Lower lobe of right lung (tissue), 2 donors: ENCODE data around the gene NAV1. TPM values are rescaled to one million over a fixed set of nuclear protein-coding genes. Genes with fewer than 3 reads are reported as not detected.

ENCODE experiments used
- ATAC-seq, 2 donors: fragments of 200-7000 bp; cut with Tn5 transposase; one replicate each; pipeline ENCODE4 v1.9.1; 2020 to 2022; ENCODE audit warnings: mild to moderate bottlenecking in 2 of 2, moderate library complexity in 2 of 2
- DNase-seq: peaks from one replicate; pipeline ENCODE4 v3.0.0-alpha.2; 2020
- H3K27ac ChIP-seq: fragments of 200-600 bp; one replicate; pipeline ENCODE4 v1.8.0; 2022
- H3K27me3 ChIP-seq: fragments of 200-600 bp; one replicate; pipeline ENCODE4 v1.8.0; 2022; ENCODE audit warnings: low read depth
- H3K36me3 ChIP-seq: fragments of 200-600 bp; one replicate; pipeline ENCODE4 v1.8.0; 2022; ENCODE audit warnings: mild to moderate bottlenecking
- H3K4me1 ChIP-seq: fragments of 200-600 bp; one replicate; pipeline ENCODE4 v1.8.0; 2022
- H3K4me3 ChIP-seq: fragments of 200-600 bp; one replicate; pipeline ENCODE4 v1.8.0; 2022; ENCODE audit warnings: mild to moderate bottlenecking
- H3K9me3 ChIP-seq: fragments of 200-600 bp; one replicate; pipeline ENCODE4 v1.8.0; 2022
- CTCF ChIP-seq: fragments of 200-600 bp; IDR thresholded peaks from one replicate; pipeline ENCODE4 v1.8.0; 2022; ENCODE audit warnings: antibody characterized with exemption, mild to moderate bottlenecking
- intact Hi-C: fragments of 100-400 bp; cut with DNase I; formaldehyde crosslinking; loops from one replicate; pipeline ENCODE4 v1.11.0; 2022
- total RNA-seq: library from RNA; stranded (reverse); fragmentation: NEBNext Ultra II Directional; extraction: Animal tissue kit (Norgen Biotek cat#: 25700); gene quantifications from one replicate; pipeline ENCODE4 v1.2.1, GENCODE V29; 2021
- donor health status: DM: no; HTN: yes; CAD: no; lungs with severe emphysema.

The NAV1 gene
- total RNA-seq, 1 donor from 2014 or later: 24.5 TPM

- ATAC-seq (no peak), DNase-seq (peak; percentile 24)
- TF ChIP-seq CTCF: no peak
- no peaks in the 10 kb centered on the region for H3K36me3 ChIP-seq
- intact Hi-C loops: loop anchor here (10.0 kb wide), 1 partner anchor 138 kb away; no protein-coding TSS in a partner anchor
- H3K9me3 ChIP-seq: no peaks in the 10 kb centered on the region
- no peaks in the 10 kb centered on the region for H3K27me3 ChIP-seq
- H3K4me1 ChIP-seq: peaks cover 63% of the 10 kb centered on the region
- H3K27ac ChIP-seq: no peak overlapping the region
- no peak overlapping the region for H3K4me3 ChIP-seq
Measured at GRCh38 chr1:201566933-201567801, 28.2 kb downstream of the NAV1 start.

- Histone ChIP-seq H3K4me3 (no peak overlapping the region), H3K27me3 (no peaks in the 10 kb centered on the region), H3K27ac (no peak overlapping the region), H3K4me1 (peaks cover 53% of the 10 kb centered on the region), H3K36me3 (no peaks in the 10 kb centered on the region), H3K9me3 (no peaks in the 10 kb centered on the region)
- intact Hi-C loops: loop anchor here (10.0 kb wide), 1 partner anchor 137 kb away; no protein-coding TSS in a partner anchor
- ATAC-seq: no peak
- TF ChIP-seq CTCF: no peak
- peak; percentile 32 for DNase-seq
Measured at GRCh38 chr1:201568265-201568664, 29.3 kb downstream of the NAV1 start.

DNA sequence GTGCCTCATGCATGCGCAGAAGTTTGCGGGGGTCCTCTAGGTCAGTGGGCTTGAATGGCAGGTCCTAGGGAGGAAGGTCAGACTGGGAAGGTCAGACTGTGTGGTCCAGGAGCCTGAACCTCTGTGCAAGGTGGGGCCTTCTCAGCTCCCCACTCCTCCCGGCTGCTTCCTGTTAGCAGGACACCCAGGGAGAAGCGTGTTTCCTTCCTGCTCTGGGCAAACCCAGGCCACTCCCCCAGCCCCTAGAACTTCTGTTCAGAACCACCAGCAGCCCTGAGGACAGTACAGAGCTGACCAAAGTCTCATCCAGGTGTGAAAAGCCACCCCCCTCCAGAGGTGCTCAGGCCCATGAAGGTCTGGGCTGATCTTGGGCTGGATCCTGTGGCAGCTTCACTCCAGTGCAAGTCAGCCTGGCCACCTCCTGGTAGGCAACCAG is 29.9 kb downstream of the NAV1 start:
- ATAC-seq (peak in 1 of 2 donors; percentile 10), DNase-seq (peak; percentile 40)
- Histone ChIP-seq H3K9me3 (no peaks in the 10 kb centered on the region), H3K4me1 (peaks cover 53% of the 10 kb centered on the region), H3K4me3 (no peak overlapping the region), H3K27ac (no peak overlapping the region), H3K27me3 (no peaks in the 10 kb centered on the region), H3K36me3 (no peaks in the 10 kb centered on the region)
- intact Hi-C loops: loop anchor here (10.0 kb wide), 1 partner anchor 136 kb away; no protein-coding TSS in a partner anchor
- no peak for TF ChIP-seq CTCF

- H3K4me3 ChIP-seq: no peak overlapping the region
- no peak for TF ChIP-seq CTCF
- no peaks in the 10 kb centered on the region for H3K36me3 ChIP-seq
- H3K9me3 ChIP-seq: no peaks in the 10 kb centered on the region
- ATAC-seq: no peak
- DNase-seq: peak; percentile 21
- no peaks in the 10 kb centered on the region for H3K27me3 ChIP-seq
- H3K27ac ChIP-seq: peak overlapping the region; percentile 32
- intact Hi-C loops: no loop called here
- peaks cover 53% of the 10 kb centered on the region for H3K4me1 ChIP-seq
Measured at GRCh38 chr1:201570181-201570885, 31.4 kb downstream of the NAV1 start.

GRCh38 chr1:201570886-201571624 is 32.1 kb downstream of the NAV1 start:
- ATAC-seq: peak in 1 of 2 donors; percentile 60
- intact Hi-C loops: no loop called here

More at GRCh38 chr1:201570886-201571624, 32.1 kb downstream of the NAV1 start:
- H3K9me3 ChIP-seq: no peaks in the 10 kb centered on the region
- H3K36me3 ChIP-seq: no peaks in the 10 kb centered on the region
- peaks cover 53% of the 10 kb centered on the region for H3K4me1 ChIP-seq
- H3K4me3 ChIP-seq: no peak overlapping the region
- no peak for TF ChIP-seq CTCF
- peak; percentile 55 for DNase-seq
- no peaks in the 10 kb centered on the region for H3K27me3 ChIP-seq
- peak overlapping the region; percentile 32 for H3K27ac ChIP-seq
